Activated B cell treated with CpG ODN at 0.5 μM for 24 hours (primary cell): ENCODE results near the gene IL1RAPL1. TPM values are rescaled to one million over a fixed set of nuclear protein-coding genes. Genes with fewer than 3 reads are reported as not detected.
"Not testable (repeated sequence)": the region's sequence is repeated elsewhere in the genome, so short reads cannot be mapped to it uniquely, and the experiment has no call there.

Experiments
- ATAC-seq: fragments of 200-7000 bp; cut with Tn5 transposase; one replicate; pipeline ENCODE4 v1.10.0; 2021; ENCODE audit warnings: low read depth, mild to moderate bottlenecking, moderate library complexity
- CTCF ChIA-PET: fragments of 350-600 bp; sonication (Branson Sonifier 250); formaldehyde crosslinking; loops from one replicate; lab custom pipeline; 2021; ENCODE audit warnings: antibody characterized with exemption; lab: Charles Lee
- POLR2A ChIA-PET: fragments of 350-600 bp; sonication (Branson Sonifier 250); formaldehyde crosslinking; loops from one replicate; lab custom pipeline; 2021; ENCODE audit warnings: antibody characterized with exemption; lab: Charles Lee
- DNase-seq: peaks from one replicate; pipeline ENCODE4 v3.0.0; 2022
- H3K27ac Mint-ChIP-seq: one replicate; pipeline ENCODE4 v1.8.0; 2020; ENCODE audit warnings: mixed read lengths
- H3K27me3 Mint-ChIP-seq: one replicate; pipeline ENCODE4 v1.8.0; 2021; ENCODE audit warnings: mixed read lengths
- H3K36me3 Mint-ChIP-seq: one replicate; pipeline ENCODE4 v1.8.0; 2021; ENCODE audit warnings: low read depth, mixed read lengths
- H3K4me1 Mint-ChIP-seq: one replicate; pipeline ENCODE4 v1.8.0; 2021; ENCODE audit warnings: mixed read lengths
- H3K4me3 Mint-ChIP-seq: one replicate; pipeline ENCODE4 v1.8.0; 2020; ENCODE audit warnings: mild to moderate bottlenecking, mixed read lengths
- H3K9me3 Mint-ChIP-seq: one replicate; pipeline ENCODE4 v1.8.0; 2020; ENCODE audit warnings: mixed read lengths
- intact Hi-C: fragments of 100-400 bp; cut with micrococcal nuclease; formaldehyde crosslinking; loops from one replicate; pipeline ENCODE4 v1.15.1; 2024
- total RNA-seq: library from RNA; stranded (reverse); gene quantifications from 2 replicates; pipeline ENCODE4 v1.2.3, GENCODE V29; 2022
- TF ChIP-seq, protein P1 (sequence below): fragments of 200-600 bp; IDR thresholded peaks from one replicate; pipeline ENCODE4 v1.8.0; 2022; ENCODE audit warnings: antibody characterized with exemption, mild to moderate bottlenecking

Gene IL1RAPL1
- total RNA-seq, 1 donor from 2014 or later: not detected

DNA sequence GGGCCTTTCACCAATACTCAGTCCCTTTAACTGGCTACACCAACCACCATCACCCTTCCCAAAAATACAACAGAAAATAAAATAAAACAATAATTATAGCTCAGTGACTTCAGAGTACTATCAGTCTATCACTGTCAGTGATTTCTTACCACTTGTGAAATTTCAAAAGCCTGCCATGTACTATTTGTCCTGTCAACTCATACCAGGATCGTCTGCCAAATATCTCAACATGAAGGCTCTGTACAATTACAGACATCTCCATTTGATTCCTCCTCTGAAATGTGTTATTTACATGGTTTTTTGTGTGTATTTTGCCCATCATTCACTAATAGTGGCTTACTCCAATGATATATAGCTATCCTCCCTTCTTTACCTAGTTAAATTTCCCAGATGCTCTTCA, 772.0 kb downstream of the IL1RAPL1 start:
- POLR2A ChIA-PET: no interaction called here
- Mint-ChIP-seq H3K4me1 (no peaks in the 10 kb centered on the region), H3K4me3 (no peak overlapping the region), H3K36me3 (no peaks in the 10 kb centered on the region), H3K9me3 (no peaks in the 10 kb centered on the region), H3K27ac (no peak overlapping the region), H3K27me3 (no peaks in the 10 kb centered on the region)
- intact Hi-C loops: no loop called here
- DNase-seq (no peak), ATAC-seq (no peak)
- TF ChIP-seq, protein P1, sequence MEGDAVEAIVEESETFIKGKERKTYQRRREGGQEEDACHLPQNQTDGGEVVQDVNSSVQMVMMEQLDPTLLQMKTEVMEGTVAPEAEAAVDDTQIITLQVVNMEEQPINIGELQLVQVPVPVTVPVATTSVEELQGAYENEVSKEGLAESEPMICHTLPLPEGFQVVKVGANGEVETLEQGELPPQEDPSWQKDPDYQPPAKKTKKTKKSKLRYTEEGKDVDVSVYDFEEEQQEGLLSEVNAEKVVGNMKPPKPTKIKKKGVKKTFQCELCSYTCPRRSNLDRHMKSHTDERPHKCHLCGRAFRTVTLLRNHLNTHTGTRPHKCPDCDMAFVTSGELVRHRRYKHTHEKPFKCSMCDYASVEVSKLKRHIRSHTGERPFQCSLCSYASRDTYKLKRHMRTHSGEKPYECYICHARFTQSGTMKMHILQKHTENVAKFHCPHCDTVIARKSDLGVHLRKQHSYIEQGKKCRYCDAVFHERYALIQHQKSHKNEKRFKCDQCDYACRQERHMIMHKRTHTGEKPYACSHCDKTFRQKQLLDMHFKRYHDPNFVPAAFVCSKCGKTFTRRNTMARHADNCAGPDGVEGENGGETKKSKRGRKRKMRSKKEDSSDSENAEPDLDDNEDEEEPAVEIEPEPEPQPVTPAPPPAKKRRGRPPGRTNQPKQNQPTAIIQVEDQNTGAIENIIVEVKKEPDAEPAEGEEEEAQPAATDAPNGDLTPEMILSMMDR: no peak
- CTCF ChIA-PET: no interaction called here

DNA sequence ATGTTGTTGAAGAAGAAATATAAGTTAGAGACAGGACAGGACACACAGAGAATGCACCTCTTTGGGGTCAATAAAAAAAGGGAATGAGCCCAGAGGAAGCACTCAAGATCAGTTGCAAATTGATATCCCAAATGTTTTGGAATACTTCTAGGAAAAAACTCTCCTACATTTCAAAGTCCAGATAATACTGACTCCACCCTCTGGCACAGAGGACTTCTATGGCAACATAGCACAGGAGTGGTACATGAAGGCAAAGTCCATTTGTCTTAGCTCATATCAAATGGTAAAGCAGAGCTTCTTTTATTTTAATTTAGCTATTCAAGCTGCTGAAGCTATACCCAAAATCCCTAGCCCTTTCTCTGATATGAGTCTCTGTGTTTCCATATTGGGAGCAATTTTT, 787.5 kb downstream of the IL1RAPL1 start:
- CTCF ChIA-PET, POLR2A ChIA-PET, intact Hi-C loops, H3K4me3 Mint-ChIP-seq, H3K27me3 Mint-ChIP-seq, H3K27ac Mint-ChIP-seq, H3K4me1 Mint-ChIP-seq, DNase-seq, H3K36me3 Mint-ChIP-seq, H3K9me3 Mint-ChIP-seq, ATAC-seq: not testable (repeated sequence)

DNA sequence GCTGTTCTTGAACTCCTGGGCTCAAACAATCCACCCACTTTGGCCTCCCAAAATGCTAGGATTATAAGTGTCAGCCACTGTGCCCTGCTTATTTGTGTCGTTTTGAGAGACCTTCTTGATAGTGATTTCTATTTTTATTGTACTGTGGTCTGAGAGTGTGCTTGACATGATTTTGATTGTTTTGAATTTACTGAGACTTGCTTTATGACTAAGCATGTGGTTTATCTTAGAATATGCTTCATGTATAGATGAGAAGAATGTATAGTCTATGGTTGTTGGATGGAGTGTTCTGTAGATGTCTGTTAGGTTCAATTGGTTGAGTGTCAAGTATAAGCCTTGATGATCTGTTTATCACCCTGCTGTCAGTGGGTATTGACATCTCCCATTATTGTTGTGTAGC, 789.3 kb downstream of the IL1RAPL1 start:
- intact Hi-C loops: no loop called here
- Mint-ChIP-seq H3K9me3 (peaks cover 7% of the 10 kb centered on the region), H3K27me3 (no peaks in the 10 kb centered on the region), H3K4me3 (no peak overlapping the region), H3K27ac (no peak overlapping the region), H3K4me1 (no peaks in the 10 kb centered on the region), H3K36me3 (no peaks in the 10 kb centered on the region)
- no peak for ATAC-seq
- TF ChIP-seq, protein P1: no peak
- DNase-seq: no peak
- CTCF ChIA-PET: no interaction called here
- POLR2A ChIA-PET: no interaction called here

DNA sequence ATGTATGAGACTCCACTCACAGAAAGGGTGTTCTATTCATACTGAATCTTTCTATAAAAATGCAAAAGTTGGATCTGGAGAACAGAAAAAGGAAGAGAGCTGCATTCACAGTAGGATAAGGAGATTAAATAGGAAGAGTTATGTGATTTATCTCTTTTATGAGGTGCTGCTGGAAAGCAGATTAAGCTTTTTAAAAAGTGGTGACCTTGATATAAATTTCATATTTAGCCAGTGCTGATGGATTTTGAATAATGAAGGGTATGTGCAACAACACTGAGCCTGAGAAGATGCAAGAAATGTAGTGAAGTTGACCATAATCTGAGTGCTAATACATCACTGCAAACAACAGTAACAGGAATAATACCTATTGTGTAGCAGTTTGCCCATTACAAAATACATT, 795.6 kb downstream of the IL1RAPL1 start:
- no peaks in the 10 kb centered on the region for H3K4me1 Mint-ChIP-seq
- H3K27me3 Mint-ChIP-seq: no peaks in the 10 kb centered on the region
- TF ChIP-seq, protein P1: no peak
- ATAC-seq (no peak), DNase-seq (no peak)
- CTCF ChIA-PET: no interaction called here
- intact Hi-C loops: no loop called here
- H3K9me3 Mint-ChIP-seq: no peaks in the 10 kb centered on the region
- H3K4me3 Mint-ChIP-seq: no peak overlapping the region
- POLR2A ChIA-PET: no interaction called here
- H3K36me3 Mint-ChIP-seq: no peaks in the 10 kb centered on the region
- no peak overlapping the region for H3K27ac Mint-ChIP-seq

DNA sequence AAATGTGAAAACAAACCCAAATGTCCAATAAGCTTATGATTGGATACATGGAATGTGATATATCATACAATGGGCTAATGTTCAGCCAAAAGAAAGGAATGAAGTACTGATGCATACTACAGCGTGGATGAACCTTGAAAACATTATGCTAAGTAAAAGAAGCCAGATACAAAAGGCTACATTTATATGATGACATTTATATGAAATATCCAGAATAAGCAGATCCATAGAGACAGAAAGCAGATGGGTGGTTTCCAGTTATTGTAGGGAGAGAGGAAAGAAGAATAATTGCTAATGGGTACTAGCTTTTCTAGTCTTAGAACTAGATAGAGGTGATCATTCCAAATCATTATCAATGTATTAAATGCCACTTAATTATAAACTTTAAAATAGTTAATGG, 801.3 kb downstream of the IL1RAPL1 start:
- intact Hi-C loops: no loop called here
- ChIA-PET CTCF (no interaction called here), POLR2A (no interaction called here)
- Mint-ChIP-seq H3K36me3 (no peaks in the 10 kb centered on the region), H3K27ac (no peak overlapping the region), H3K4me1 (no peaks in the 10 kb centered on the region), H3K4me3 (no peak overlapping the region), H3K9me3 (no peaks in the 10 kb centered on the region), H3K27me3 (no peaks in the 10 kb centered on the region)
- DNase-seq (no peak), ATAC-seq (no peak)
- TF ChIP-seq, protein P1: no peak

DNA sequence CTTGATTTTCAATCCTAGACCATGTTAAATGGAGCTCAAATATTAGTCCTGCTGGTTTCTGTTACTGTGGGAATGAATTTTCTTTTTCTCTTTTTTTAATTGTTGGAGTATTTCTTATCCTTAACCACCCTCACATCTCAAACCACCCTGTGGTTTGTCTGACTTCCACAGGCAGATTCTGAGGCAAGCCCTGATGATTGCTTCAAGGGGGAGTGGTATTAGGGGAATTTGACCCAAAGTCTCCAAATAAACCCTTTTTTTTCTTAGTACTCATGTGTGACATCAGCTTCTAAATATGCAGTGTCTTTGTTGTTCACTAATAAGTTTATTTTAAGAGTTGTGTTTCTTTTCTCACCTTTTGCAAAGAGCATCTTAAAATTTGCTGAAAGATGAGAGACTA, 810.3 kb downstream of the IL1RAPL1 start:
- Mint-ChIP-seq H3K27me3 (no peaks in the 10 kb centered on the region), H3K4me1 (no peaks in the 10 kb centered on the region), H3K4me3 (no peak overlapping the region), H3K27ac (no peak overlapping the region), H3K9me3 (no peaks in the 10 kb centered on the region), H3K36me3 (no peaks in the 10 kb centered on the region)
- DNase-seq (no peak), ATAC-seq (no peak)
- TF ChIP-seq, protein P1: no peak
- POLR2A ChIA-PET: no interaction called here
- CTCF ChIA-PET: no interaction called here
- intact Hi-C loops: no loop called here
